ENCODE measurements around the gene MED13L. TPM values are rescaled to one million over a fixed set of nuclear protein-coding genes. Genes with fewer than 3 reads are reported as not detected.

Gene MED13L
- polyA plus RNA-seq, 1 of the 3 experiments (the other 2 are of a cell fraction): 17.1 TPM

- no peak overlapping the region for H3K9ac ChIP-seq
- DNase-seq: no peak
- H3K27ac ChIP-seq (ENCODE audit: low read depth in 2 of 2, low read length in 1 of 2): no peak overlapping the region
- TF ChIP-seq RFX5 (IDR thresholded peaks at IDR 0.05; ENCODE audit: low read length): peak; percentile 70; the same call in 1 of the 2 replicates
- TF ChIP-seq ZBTB33 (IDR thresholded peaks at IDR 0.05; ENCODE audit: borderline replicate concordance, low read depth): no peak
- H3K9me2 ChIP-seq: no peaks in the 10 kb centered on the region
- ChIA-PET POLR2A (no interaction called here), CTCF (interaction anchor here (1.0 kb wide), 1 partner anchor 556 kb away, joined by 3 read pairs; no protein-coding TSS in a partner anchor)
- no peaks in the 10 kb centered on the region for H3K27me3 ChIP-seq (ENCODE audit: insufficient read depth)
- no peaks in the 10 kb centered on the region for H3K36me3 ChIP-seq (replicated peaks in 1 of 2; ENCODE audit: control insufficient read depth in 1 of 2, insufficient read depth in 2 of 2, low read length in 1 of 2)
- H3K4me3 ChIP-seq (ENCODE audit: low read depth in 2 of 2, low read length in 1 of 2): no peak overlapping the region
- H3K9me3 ChIP-seq: no peaks in the 10 kb centered on the region
- H3F3A ChIP-seq (replicated peaks; ENCODE audit: insufficient read depth): peaks cover 36% of the 10 kb centered on the region
- peaks cover 34 to 47% of the 10 kb centered on the region in 2 experiments for H3K4me1 ChIP-seq (ENCODE audit: control insufficient read depth in 1 of 2, insufficient read depth in 2 of 2, low read depth in 1 of 2, low read length in 1 of 2)
- H2AFZ ChIP-seq (ENCODE audit: low read depth): no peak overlapping the region
- peaks cover 98% of the 10 kb centered on the region for H4K20me1 ChIP-seq (ENCODE audit: insufficient read depth)
- H3K4me2 ChIP-seq: peak overlapping the region; percentile 24; the same call in 1 of the 2 replicates
- peaks cover 100% of the 10 kb centered on the region for H3K79me2 ChIP-seq (ENCODE audit: insufficient read depth)
These were observed 124.4 kb downstream of the MED13L start for GRCh38 chr12:116153113-116153512.

DNA sequence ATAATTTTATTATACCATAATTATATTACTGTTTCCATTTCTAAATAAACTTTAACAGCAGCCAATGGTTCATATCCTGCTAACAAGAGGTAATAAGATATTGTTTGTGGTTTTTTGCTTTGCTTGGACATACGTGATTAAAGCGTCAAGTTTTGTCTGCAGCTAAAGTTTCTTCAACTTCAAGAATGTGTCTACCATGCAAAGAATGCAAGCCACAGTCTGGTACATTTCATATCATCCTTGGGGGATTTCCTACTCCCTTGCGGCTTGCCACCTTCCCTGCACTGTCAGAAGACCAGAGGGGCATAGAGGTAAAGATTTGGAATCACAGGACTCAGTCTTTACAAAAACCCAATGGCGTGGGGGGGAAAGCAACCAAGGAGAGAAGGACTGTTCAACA lies 125.2 kb downstream of the MED13L start:
- TF ChIP-seq JUND (IDR thresholded peaks at IDR 0.05) (peak; percentile 37; the same call in 1 of the 2 replicates), ELF1 (IDR thresholded peaks at IDR 0.05) (no peak), EP300 (IDR thresholded peaks at IDR 0.05; ENCODE audit: borderline replicate concordance in 1 of 2, low read depth in 1 of 2, low read length in 1 of 2) (peak in 1 of 2 experiments; percentile 59; a peak in 1 of 4 replicates), NFIC (IDR thresholded peaks at IDR 0.05; ENCODE audit: borderline replicate concordance) (peak; percentile 52; the same call in 1 of the 2 replicates), TCF12 (IDR thresholded peaks at IDR 0.05) (peak; percentile 78), PBX3 (IDR thresholded peaks at IDR 0.05) (peak; percentile 60; the same call in 1 of the 2 replicates), FOXM1 (IDR thresholded peaks at IDR 0.05; ENCODE audit: low read depth) (0 out of 2 replicates have a peak, but pooled peaks have one; percentile 27), CHD2 (IDR thresholded peaks at IDR 0.05; ENCODE audit: low read length, partially characterized antibody) (no peak), TEAD4 (IDR thresholded peaks at IDR 0.05; ENCODE audit: borderline replicate concordance, insufficient read depth) (peak; percentile 71; the same call in 1 of the 2 replicates)
- TF ChIP-seq, protein P1, sequence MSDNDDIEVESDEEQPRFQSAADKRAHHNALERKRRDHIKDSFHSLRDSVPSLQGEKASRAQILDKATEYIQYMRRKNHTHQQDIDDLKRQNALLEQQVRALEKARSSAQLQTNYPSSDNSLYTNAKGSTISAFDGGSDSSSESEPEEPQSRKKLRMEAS (IDR thresholded peaks at IDR 0.05; ENCODE audit: low read depth): 0 out of 2 replicates have a peak, but pooled peaks have one; percentile 29
- TF ChIP-seq, protein P2, sequence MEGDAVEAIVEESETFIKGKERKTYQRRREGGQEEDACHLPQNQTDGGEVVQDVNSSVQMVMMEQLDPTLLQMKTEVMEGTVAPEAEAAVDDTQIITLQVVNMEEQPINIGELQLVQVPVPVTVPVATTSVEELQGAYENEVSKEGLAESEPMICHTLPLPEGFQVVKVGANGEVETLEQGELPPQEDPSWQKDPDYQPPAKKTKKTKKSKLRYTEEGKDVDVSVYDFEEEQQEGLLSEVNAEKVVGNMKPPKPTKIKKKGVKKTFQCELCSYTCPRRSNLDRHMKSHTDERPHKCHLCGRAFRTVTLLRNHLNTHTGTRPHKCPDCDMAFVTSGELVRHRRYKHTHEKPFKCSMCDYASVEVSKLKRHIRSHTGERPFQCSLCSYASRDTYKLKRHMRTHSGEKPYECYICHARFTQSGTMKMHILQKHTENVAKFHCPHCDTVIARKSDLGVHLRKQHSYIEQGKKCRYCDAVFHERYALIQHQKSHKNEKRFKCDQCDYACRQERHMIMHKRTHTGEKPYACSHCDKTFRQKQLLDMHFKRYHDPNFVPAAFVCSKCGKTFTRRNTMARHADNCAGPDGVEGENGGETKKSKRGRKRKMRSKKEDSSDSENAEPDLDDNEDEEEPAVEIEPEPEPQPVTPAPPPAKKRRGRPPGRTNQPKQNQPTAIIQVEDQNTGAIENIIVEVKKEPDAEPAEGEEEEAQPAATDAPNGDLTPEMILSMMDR (IDR thresholded peaks at IDR 0.05): no peak
- 30% methylated on average over 4 of the region's 4 CpGs for WGBS (ENCODE audit: low lambda C conversion rate)
- H3K9me3 ChIP-seq: no peaks in the 10 kb centered on the region
- H3K4me2 ChIP-seq: peak overlapping the region; percentile 36; the same call in 1 of the 2 replicates
- DNase-seq: no peak
- H2AFZ ChIP-seq (ENCODE audit: low read depth): no peak overlapping the region
- H3K4me3 ChIP-seq (ENCODE audit: low read depth in 2 of 2, low read length in 1 of 2): no peak overlapping the region
- no peak overlapping the region for H3K9ac ChIP-seq
- H3K9me2 ChIP-seq: no peaks in the 10 kb centered on the region
- H3K36me3 ChIP-seq (replicated peaks in 1 of 2; ENCODE audit: control insufficient read depth in 1 of 2, insufficient read depth in 2 of 2, low read length in 1 of 2): no peaks in the 10 kb centered on the region
- no peaks in the 10 kb centered on the region for H3K27me3 ChIP-seq (ENCODE audit: insufficient read depth)
- peaks cover 100% of the 10 kb centered on the region for H3K79me2 ChIP-seq (ENCODE audit: insufficient read depth)
- peaks cover 39% of the 10 kb centered on the region for H3F3A ChIP-seq (replicated peaks; ENCODE audit: insufficient read depth)
- H3K4me1 ChIP-seq (ENCODE audit: control insufficient read depth in 1 of 2, insufficient read depth in 2 of 2, low read depth in 1 of 2, low read length in 1 of 2): peaks cover 30 to 47% of the 10 kb centered on the region in 2 experiments
- H3K27ac ChIP-seq (ENCODE audit: low read depth in 2 of 2, low read length in 1 of 2): peak overlapping the region; percentile 19 to 42; a peak in 3 of 4 replicates
- CTCF ChIA-PET: no interaction called here
- peaks cover 98% of the 10 kb centered on the region for H4K20me1 ChIP-seq (ENCODE audit: insufficient read depth)
- POLR2A ChIA-PET: no interaction called here

All from SK-N-SH (cell line).